Caco-2 (cell line): Measurements from ENCODE around the gene GRK3. TPM values are rescaled to one million over a fixed set of nuclear protein-coding genes. Genes with fewer than 3 reads are reported as not detected.

Experiments
- BruUV-seq: library from RNA; stranded (reverse); fragments of 400-500 nt; replicated peaks from 2 replicates; lab custom pipeline; 2021; lab: Mats Ljungman, UMichigan
- CTCF ChIA-PET: fragments of 300-600 bp; sonication (Branson Sonifier 250); formaldehyde crosslinking; loops from one replicate; lab custom pipeline; 2022; ENCODE audit warnings: antibody characterized with exemption; lab: Charles Lee
- POLR2A ChIA-PET: fragments of 300-600 bp; sonication (Branson Sonifier 250); formaldehyde crosslinking; loops from one replicate; lab custom pipeline; 2022; ENCODE audit warnings: antibody characterized with exemption; lab: Charles Lee
- DNase-seq, 2 experiments: peaks; one replicate each; pipeline versions ENCODE4 v3.0.0 to v3.0.0-alpha.2; 2020 to 2022
- H3K27me3 ChIP-seq: replicated peaks from 2 replicates; pipeline ENCODE4 v1.6.0; 2011; ENCODE audit warnings: low read length; ENCODE audit not compliant: control insufficient read depth, insufficient read depth
- H3K36me3 ChIP-seq: 2 replicates; pipeline ENCODE4 v1.5.1; 2011; ENCODE audit warnings: low read length; ENCODE audit not compliant: control insufficient read depth, insufficient read depth
- H3K4me1 ChIP-seq: fragments of 250-450 bp; sonication (Bioruptor Pico); 2 replicates; pipeline ENCODE4 v1.5.1; 2020; ENCODE audit warnings: mild to moderate bottlenecking
- H3K4me3 ChIP-seq: 2 replicates; pipeline ENCODE4 v1.5.1; 2011; ENCODE audit warnings: low read depth, mild to moderate bottlenecking, control low read depth, low read length
- H3K9me3 ChIP-seq: fragments of 250-450 bp; sonication (Bioruptor Pico); 2 replicates; pipeline ENCODE4 v1.5.1; 2020; ENCODE audit warnings: mild to moderate bottlenecking, moderate library complexity
- H3K27ac Mint-ChIP-seq: one replicate; pipeline ENCODE4 v1.8.0; 2022; ENCODE audit warnings: mixed read lengths; ENCODE audit not compliant: unreplicated experiment
- H3K27me3 Mint-ChIP-seq: one replicate; pipeline ENCODE4 v1.8.0; 2022; ENCODE audit warnings: mixed read lengths; ENCODE audit not compliant: insufficient read depth, unreplicated experiment
- H3K36me3 Mint-ChIP-seq: one replicate; pipeline ENCODE4 v1.8.0; 2022; ENCODE audit warnings: mild to moderate bottlenecking, mixed read lengths; ENCODE audit not compliant: insufficient read depth, unreplicated experiment
- H3K4me1 Mint-ChIP-seq: one replicate; pipeline ENCODE4 v1.8.0; 2022; ENCODE audit warnings: low read depth, mixed read lengths; ENCODE audit not compliant: unreplicated experiment
- H3K4me3 Mint-ChIP-seq: one replicate; pipeline ENCODE4 v1.8.0; 2022; ENCODE audit warnings: mild to moderate bottlenecking, moderate library complexity, mixed read lengths; ENCODE audit not compliant: unreplicated experiment
- H3K9me3 Mint-ChIP-seq: one replicate; pipeline ENCODE4 v1.8.0; 2022; ENCODE audit warnings: mixed read lengths; ENCODE audit not compliant: unreplicated experiment
- CTCF ChIP-seq, 2 experiments: fragments of 200-600 bp in 1 of 2; IDR thresholded peaks; 1 replicate in 1 of 2; 2 replicates in 1 of 2; pipeline versions ENCODE4 v1.5.1 to v1.8.0; 2011 to 2022; ENCODE audit warnings: antibody characterized with exemption in 1 of 2, control low read depth in 1 of 2, inconsistent platforms in 1 of 2, low read depth in 1 of 2, low read length in 1 of 2, mild to moderate bottlenecking in 1 of 2, moderate library complexity in 1 of 2; ENCODE audit not compliant: insufficient read depth in 1 of 2, severe bottlenecking in 1 of 2, unreplicated experiment in 1 of 2
- intact Hi-C: fragments of 100-400 bp; cut with micrococcal nuclease; formaldehyde crosslinking; loops from one replicate; pipeline ENCODE4 v1.10.0; 2022; ENCODE audit not compliant: unreplicated experiment
- total RNA-seq: library from RNA; stranded (reverse); gene quantifications from 2 replicates; pipeline ENCODE4 v1.2.3, GENCODE V29; 2022

GRK3 gene
- total RNA-seq, 1 experiment from 2014 or later = 9.7 TPM

- no peaks in the 10 kb centered on the region for H3K27me3 ChIP-seq
- H3K36me3 Mint-ChIP-seq = no peaks in the 10 kb centered on the region
- no peak overlapping the region for H3K4me3 Mint-ChIP-seq
- no peaks in the 10 kb centered on the region for H3K36me3 ChIP-seq
- H3K9me3 ChIP-seq = no peaks in the 10 kb centered on the region
- no TSS peak for BruUV-seq
- H3K4me1 ChIP-seq = no peaks in the 10 kb centered on the region
- ChIA-PET CTCF (no interaction called here), POLR2A (no interaction called here)
- H3K4me3 ChIP-seq = no peak overlapping the region
- intact Hi-C loops = no loop called here
- no peak overlapping the region for H3K27ac Mint-ChIP-seq
- no peaks in the 10 kb centered on the region for H3K4me1 Mint-ChIP-seq
- no peaks in the 10 kb centered on the region for H3K27me3 Mint-ChIP-seq
- no peak for TF ChIP-seq CTCF (IDR thresholded peaks at IDR 0.05; ENCODE audit: insufficient read depth in 1 of 2, low read depth in 1 of 2, low read length in 1 of 2, severe bottlenecking in 1 of 2, unreplicated experiment in 1 of 2)
- no peaks in the 10 kb centered on the region for H3K9me3 Mint-ChIP-seq
- no peak for DNase-seq
Measured at GRCh38 chr22:25690798-25691197, 126.3 kb downstream of the GRK3 start.

GRCh38 chr22:25692397-25693267 lies 128.2 kb downstream of the GRK3 start:
- CTCF ChIA-PET = no interaction called here
- POLR2A ChIA-PET = no interaction called here
- no peak for TF ChIP-seq CTCF (IDR thresholded peaks at IDR 0.05; ENCODE audit: insufficient read depth in 1 of 2, low read depth in 1 of 2, low read length in 1 of 2, severe bottlenecking in 1 of 2, unreplicated experiment in 1 of 2)

GRCh38 chr22:25693268-25693565 lies 128.7 kb downstream of the GRK3 start:
- H3K27ac Mint-ChIP-seq = no peak overlapping the region
- Histone ChIP-seq H3K9me3 (no peaks in the 10 kb centered on the region), H3K27me3 (no peaks in the 10 kb centered on the region), H3K36me3 (no peaks in the 10 kb centered on the region), H3K4me1 (no peaks in the 10 kb centered on the region), H3K4me3 (no peak overlapping the region)
- BruUV-seq = no TSS peak
- DNase-seq = no peak
- POLR2A ChIA-PET = no interaction called here
- CTCF ChIA-PET = no interaction called here
- no peaks in the 10 kb centered on the region for H3K36me3 Mint-ChIP-seq
- no peaks in the 10 kb centered on the region for H3K27me3 Mint-ChIP-seq
- intact Hi-C loops = no loop called here
- H3K4me1 Mint-ChIP-seq = no peaks in the 10 kb centered on the region
- no peaks in the 10 kb centered on the region for H3K9me3 Mint-ChIP-seq
- TF ChIP-seq CTCF (IDR thresholded peaks at IDR 0.05; ENCODE audit: insufficient read depth in 1 of 2, low read depth in 1 of 2, low read length in 1 of 2, severe bottlenecking in 1 of 2, unreplicated experiment in 1 of 2) = no peak
- H3K4me3 Mint-ChIP-seq = no peak overlapping the region

More at GRCh38 chr22:25692397-25693267, 128.2 kb downstream of the GRK3 start:
- no peak overlapping the region for H3K4me3 ChIP-seq
- no peaks in the 10 kb centered on the region for H3K9me3 ChIP-seq
- intact Hi-C loops = no loop called here
- no peak for DNase-seq
- no peak overlapping the region for H3K4me3 Mint-ChIP-seq
- H3K36me3 Mint-ChIP-seq = no peaks in the 10 kb centered on the region
- H3K27me3 ChIP-seq = no peaks in the 10 kb centered on the region
- no peaks in the 10 kb centered on the region for H3K27me3 Mint-ChIP-seq
- BruUV-seq = no TSS peak
- H3K27ac Mint-ChIP-seq = no peak overlapping the region
- no peaks in the 10 kb centered on the region for H3K4me1 Mint-ChIP-seq
- H3K36me3 ChIP-seq = no peaks in the 10 kb centered on the region
- no peaks in the 10 kb centered on the region for H3K4me1 ChIP-seq
- H3K9me3 Mint-ChIP-seq = no peaks in the 10 kb centered on the region
